ENCODE measurements around the gene ELAVL2. TPM values are rescaled to one million over a fixed set of nuclear protein-coding genes. Genes with fewer than 3 reads are reported as not detected.

Gene ELAVL2
- total RNA-seq, 1 donor from 2014 or later = 0.37 TPM

- Mint-ChIP-seq H3K4me3 (ENCODE audit: unreplicated experiment) (no peak overlapping the region), H3K27me3 (ENCODE audit: low read depth) (no peaks in the 10 kb centered on the region), H3K4me1 (ENCODE audit: low read depth) (no peaks in the 10 kb centered on the region), H3K27ac (ENCODE audit: unreplicated experiment) (no peak overlapping the region), H3K9me3 (ENCODE audit: low read depth) (peaks cover 4% of the 10 kb centered on the region), H3K36me3 (ENCODE audit: low read depth) (no peaks in the 10 kb centered on the region)
- TF ChIP-seq CTCF (IDR thresholded peaks at IDR 0.05) = no peak
- DNase-seq (ENCODE audit: low spot score) = no peak
Measured at GRCh38 chr9:23752859-23753258, 73.2 kb downstream of the ELAVL2 start.

DNA sequence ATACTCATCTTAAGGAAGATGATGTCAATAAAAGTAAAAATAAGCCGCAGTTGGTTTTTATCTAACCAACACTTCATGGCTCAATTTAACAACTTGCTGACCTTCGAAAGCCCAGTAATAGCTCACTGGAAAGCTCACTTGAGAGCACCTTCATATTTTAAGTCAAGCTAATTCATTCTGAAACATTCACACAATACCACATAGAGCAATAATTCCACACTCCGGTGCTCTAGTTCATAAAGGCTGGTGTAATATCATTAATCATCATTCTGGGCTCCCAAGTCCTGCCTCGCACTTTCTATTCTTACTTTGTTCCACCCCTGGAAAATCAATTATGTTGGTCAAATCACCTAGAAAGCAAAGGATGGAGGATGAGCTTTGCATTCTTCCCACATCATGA lies 74.4 kb downstream of the ELAVL2 start:
- H3K4me1 Mint-ChIP-seq (ENCODE audit: low read depth) = no peaks in the 10 kb centered on the region
- H3K27me3 Mint-ChIP-seq (ENCODE audit: low read depth) = no peaks in the 10 kb centered on the region
- DNase-seq (ENCODE audit: low spot score) = no peak
- TF ChIP-seq CTCF (IDR thresholded peaks at IDR 0.05) = no peak
- no peaks in the 10 kb centered on the region for H3K36me3 Mint-ChIP-seq (ENCODE audit: low read depth)
- H3K4me3 Mint-ChIP-seq (ENCODE audit: unreplicated experiment) = no peak overlapping the region
- H3K27ac Mint-ChIP-seq (ENCODE audit: unreplicated experiment) = no peak overlapping the region
- H3K9me3 Mint-ChIP-seq (ENCODE audit: low read depth) = peaks cover 4% of the 10 kb centered on the region

DNA sequence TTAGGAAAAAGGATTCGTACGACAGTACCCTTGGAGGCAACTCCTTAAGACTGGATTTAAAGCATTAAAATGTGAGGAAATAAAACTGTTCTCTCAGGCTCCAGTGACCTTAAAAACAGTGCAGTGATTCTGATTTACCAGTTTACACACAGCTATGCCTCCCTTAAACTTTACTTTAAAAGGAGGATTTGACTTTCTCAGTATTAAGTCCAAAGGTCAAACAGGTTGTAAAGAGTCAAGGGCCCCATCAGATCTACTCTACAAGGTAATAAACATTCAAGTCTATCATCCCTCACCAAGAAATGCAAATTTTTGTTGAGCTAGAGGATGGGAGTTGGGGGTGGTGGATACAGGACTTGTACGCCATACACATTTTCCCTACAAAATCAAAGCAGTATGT lies 75.2 kb downstream of the ELAVL2 start:
- peaks cover 4% of the 10 kb centered on the region for H3K9me3 Mint-ChIP-seq (ENCODE audit: low read depth)
- no peak for DNase-seq (ENCODE audit: low spot score)
- no peak overlapping the region for H3K4me3 Mint-ChIP-seq (ENCODE audit: unreplicated experiment)
- H3K27ac Mint-ChIP-seq (ENCODE audit: unreplicated experiment) = no peak overlapping the region
- no peak for TF ChIP-seq CTCF (IDR thresholded peaks at IDR 0.05)
- no peaks in the 10 kb centered on the region for H3K4me1 Mint-ChIP-seq (ENCODE audit: low read depth)
- H3K36me3 Mint-ChIP-seq (ENCODE audit: low read depth) = no peaks in the 10 kb centered on the region
- no peaks in the 10 kb centered on the region for H3K27me3 Mint-ChIP-seq (ENCODE audit: low read depth)

DNA sequence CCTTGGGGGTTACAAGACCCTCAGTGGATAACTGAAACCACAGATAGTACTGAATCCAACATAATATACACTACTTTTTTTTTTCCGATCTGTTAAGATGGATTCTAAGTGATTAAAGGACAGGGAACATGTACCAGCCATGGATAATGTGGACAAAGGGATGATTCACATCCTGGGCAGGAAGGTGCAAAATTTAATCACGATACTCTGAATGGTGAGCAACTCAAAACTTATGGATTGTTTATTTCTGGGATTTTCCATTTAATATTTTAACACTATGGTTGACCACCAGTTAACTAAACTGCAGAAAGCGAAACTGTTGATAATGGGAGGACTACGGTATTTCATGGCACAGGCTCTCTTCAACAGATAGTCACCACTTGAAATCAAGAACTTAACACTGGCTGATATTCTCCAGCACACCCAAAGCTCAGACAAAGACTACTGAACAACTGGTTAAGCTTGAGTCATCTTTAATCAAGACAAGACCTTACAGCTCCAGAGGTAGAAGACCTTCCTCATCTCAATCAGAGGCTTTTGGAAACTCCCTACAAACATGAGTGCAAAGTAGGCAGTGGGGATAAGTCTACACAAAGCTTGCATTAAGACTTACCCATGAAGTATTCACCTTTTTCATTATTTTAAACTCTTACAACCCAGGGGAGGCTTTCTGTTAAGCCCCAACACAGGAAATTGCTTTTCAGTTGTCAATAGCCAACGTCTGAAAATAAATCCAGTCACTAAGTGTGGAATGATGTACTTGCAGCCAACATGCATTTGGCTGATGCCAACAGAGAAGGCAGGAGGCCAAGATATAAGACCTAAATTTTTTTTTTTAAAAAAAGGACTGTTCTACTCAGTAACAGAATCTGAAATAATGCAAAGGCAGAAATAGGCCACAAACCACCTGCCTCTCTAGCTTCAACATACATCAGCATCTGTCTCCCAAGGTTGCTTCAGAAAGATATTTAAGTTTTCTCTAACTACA lies 78.7 kb downstream of the ELAVL2 start:
- TF ChIP-seq CTCF (IDR thresholded peaks at IDR 0.05) = no peak
- no peak overlapping the region for H3K27ac Mint-ChIP-seq (ENCODE audit: unreplicated experiment)
- H3K36me3 Mint-ChIP-seq (ENCODE audit: low read depth) = no peaks in the 10 kb centered on the region
- DNase-seq (ENCODE audit: low spot score) = no peak
- no peaks in the 10 kb centered on the region for H3K4me1 Mint-ChIP-seq (ENCODE audit: low read depth)
- peaks cover 6% of the 10 kb centered on the region for H3K9me3 Mint-ChIP-seq (ENCODE audit: low read depth)
- no peak overlapping the region for H3K4me3 Mint-ChIP-seq (ENCODE audit: unreplicated experiment)
- no peaks in the 10 kb centered on the region for H3K27me3 Mint-ChIP-seq (ENCODE audit: low read depth)

DNA sequence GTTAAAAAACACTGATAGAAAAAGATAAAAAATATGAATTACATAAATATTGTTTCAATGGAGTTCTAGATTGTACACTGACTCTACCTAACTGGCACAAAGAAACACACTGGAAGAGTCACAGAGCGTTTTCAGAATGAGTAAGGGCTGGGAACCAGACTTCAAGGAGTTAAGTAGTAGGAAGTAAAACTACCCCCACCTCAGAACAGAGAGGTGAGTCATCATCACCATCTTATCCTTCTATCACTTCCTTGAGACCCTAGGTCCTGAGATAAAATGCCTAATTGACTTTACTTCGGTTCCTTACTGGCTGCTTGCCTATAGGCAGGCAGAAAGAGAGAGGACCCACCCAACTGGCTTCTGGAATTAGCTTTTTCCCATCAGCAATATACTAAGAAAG lies 79.7 kb downstream of the ELAVL2 start:
- Mint-ChIP-seq H3K36me3 (ENCODE audit: low read depth) (no peaks in the 10 kb centered on the region), H3K27ac (ENCODE audit: unreplicated experiment) (no peak overlapping the region), H3K4me3 (ENCODE audit: unreplicated experiment) (no peak overlapping the region), H3K4me1 (ENCODE audit: low read depth) (no peaks in the 10 kb centered on the region), H3K27me3 (ENCODE audit: low read depth) (peaks cover 1% of the 10 kb centered on the region), H3K9me3 (ENCODE audit: low read depth) (peaks cover 6% of the 10 kb centered on the region)
- DNase-seq (ENCODE audit: low spot score) = no peak
- no peak for TF ChIP-seq CTCF (IDR thresholded peaks at IDR 0.05)

All from chondrocyte (in vitro differentiated cells).